ENCODE measurements around the gene BPIFA1. TPM values are rescaled to one million over a fixed set of nuclear protein-coding genes. Genes with fewer than 3 reads are reported as not detected.

The BPIFA1 gene
- polyA plus RNA-seq, 3 donors = not detected

DNA sequence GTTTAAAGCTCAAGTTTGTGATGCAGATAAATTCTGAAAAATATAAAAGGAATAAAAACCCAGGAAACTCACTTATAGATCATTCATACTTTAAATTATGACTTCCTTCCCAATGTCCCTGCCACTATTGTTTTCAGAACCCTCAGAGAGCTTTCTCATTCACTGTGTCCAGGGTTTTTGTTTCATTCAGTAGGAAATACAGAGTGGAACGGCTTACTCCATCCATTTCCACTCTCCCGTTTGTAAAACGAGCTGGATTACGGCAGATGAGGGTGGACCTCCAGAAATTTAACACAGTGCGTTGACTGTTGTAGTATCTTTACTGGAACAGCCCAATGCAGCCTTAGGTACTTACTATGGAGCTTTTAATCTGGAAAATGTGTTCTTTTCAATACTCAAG is 23.6 kb downstream of the BPIFA1 start:
- H3K27ac Mint-ChIP-seq = no peak overlapping the region
- Histone ChIP-seq H3K27ac (ENCODE audit: low read depth in 1 of 2, low read length in 2 of 2) (no peak overlapping the region), H3K79me2 (ENCODE audit: insufficient read depth, low read length) (no peaks in the 10 kb centered on the region), H3K9me3 (replicated peaks in 1 of 2; ENCODE audit: control insufficient read depth in 1 of 2, insufficient read depth in 1 of 2, low read length in 2 of 2) (peaks cover 8 to 12% of the 10 kb centered on the region in 2 donors), H3K9ac (ENCODE audit: insufficient read depth, low read length, poor library complexity, severe bottlenecking) (no peak overlapping the region), H3K4me3 (replicated peaks in 1 of 3; ENCODE audit: low read depth in 2 of 3, low read length in 3 of 3) (no peak overlapping the region), H4K20me1 (ENCODE audit: insufficient read depth, low read length) (no peaks in the 10 kb centered on the region), H3K4me1 (ENCODE audit: control insufficient read depth in 1 of 2, insufficient read depth in 2 of 2, low read length in 2 of 2) (peaks cover 44 to 50% of the 10 kb centered on the region in 2 donors), H3K27me3 (ENCODE audit: control insufficient read depth in 2 of 2, insufficient read depth in 2 of 2, low read length in 2 of 2) (no peaks in the 10 kb centered on the region), H2AFZ (ENCODE audit: insufficient read depth, low read depth, low read length, poor library complexity, severe bottlenecking) (no peak overlapping the region), H3K4me2 (replicated peaks; ENCODE audit: extremely low read depth, low read length, poor library complexity, severe bottlenecking) (peak overlapping the region; percentile 16), H3K36me3 (replicated peaks in 1 of 2; ENCODE audit: control insufficient read depth in 1 of 2, insufficient read depth in 2 of 2, low read length in 2 of 2) (no peaks in the 10 kb centered on the region)
- H3K36me3 Mint-ChIP-seq = no peaks in the 10 kb centered on the region
- DNase-seq = no peak
- intact Hi-C loops (cut with micrococcal nuclease) = no loop called here
- peaks cover 53% of the 10 kb centered on the region for H3K4me1 Mint-ChIP-seq
- 40% methylated on average over 1 of the region's 5 CpGs for WGBS (ENCODE audit: insufficient coverage)
- H3K27me3 Mint-ChIP-seq (ENCODE audit: low read depth in 3 of 3) = peaks cover 0 to 2% (median 0%) of the 10 kb centered on the region in 3 donors
- peaks cover 3 to 16% (median 13%) of the 10 kb centered on the region in 7 donors for H3K9me3 Mint-ChIP-seq
- no peak overlapping the region for H3K4me3 Mint-ChIP-seq
- TF ChIP-seq, protein P1, sequence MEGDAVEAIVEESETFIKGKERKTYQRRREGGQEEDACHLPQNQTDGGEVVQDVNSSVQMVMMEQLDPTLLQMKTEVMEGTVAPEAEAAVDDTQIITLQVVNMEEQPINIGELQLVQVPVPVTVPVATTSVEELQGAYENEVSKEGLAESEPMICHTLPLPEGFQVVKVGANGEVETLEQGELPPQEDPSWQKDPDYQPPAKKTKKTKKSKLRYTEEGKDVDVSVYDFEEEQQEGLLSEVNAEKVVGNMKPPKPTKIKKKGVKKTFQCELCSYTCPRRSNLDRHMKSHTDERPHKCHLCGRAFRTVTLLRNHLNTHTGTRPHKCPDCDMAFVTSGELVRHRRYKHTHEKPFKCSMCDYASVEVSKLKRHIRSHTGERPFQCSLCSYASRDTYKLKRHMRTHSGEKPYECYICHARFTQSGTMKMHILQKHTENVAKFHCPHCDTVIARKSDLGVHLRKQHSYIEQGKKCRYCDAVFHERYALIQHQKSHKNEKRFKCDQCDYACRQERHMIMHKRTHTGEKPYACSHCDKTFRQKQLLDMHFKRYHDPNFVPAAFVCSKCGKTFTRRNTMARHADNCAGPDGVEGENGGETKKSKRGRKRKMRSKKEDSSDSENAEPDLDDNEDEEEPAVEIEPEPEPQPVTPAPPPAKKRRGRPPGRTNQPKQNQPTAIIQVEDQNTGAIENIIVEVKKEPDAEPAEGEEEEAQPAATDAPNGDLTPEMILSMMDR (IDR thresholded peaks at IDR 0.05) = no peak

DNA sequence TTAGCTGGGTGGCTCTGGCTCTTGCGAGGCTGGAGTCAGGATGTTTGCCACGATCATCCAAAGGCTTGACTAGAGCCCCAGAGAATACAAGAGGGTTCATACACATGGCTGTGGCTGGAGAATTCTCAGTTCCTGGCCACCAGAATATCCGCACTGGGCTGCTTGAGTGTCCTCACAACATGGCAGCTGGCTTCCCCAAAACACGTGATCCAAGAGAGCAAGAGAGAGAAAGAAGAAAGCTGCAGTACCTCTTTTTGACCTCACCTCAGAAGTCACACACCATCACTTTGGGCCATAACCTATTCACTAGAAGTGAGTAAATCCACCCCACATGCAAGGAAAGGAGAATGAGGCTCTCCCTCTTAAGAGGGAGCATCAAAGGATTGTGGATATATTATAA is 25.7 kb downstream of the BPIFA1 start:
- H3K4me3 ChIP-seq (replicated peaks in 1 of 3; ENCODE audit: low read depth in 2 of 3, low read length in 3 of 3) = peak overlapping the region in 1 of 3 experiments; percentile 32
- no peaks in the 10 kb centered on the region for H4K20me1 ChIP-seq (ENCODE audit: insufficient read depth, low read length)
- Mint-ChIP-seq H3K36me3 (no peaks in the 10 kb centered on the region), H3K4me1 (peaks cover 49% of the 10 kb centered on the region), H3K9me3 (peaks cover 4 to 19% (median 12%) of the 10 kb centered on the region in 7 donors), H3K4me3 (no peak overlapping the region), H3K27ac (peak overlapping the region; percentile 61 to 97 (median 93)), H3K27me3 (ENCODE audit: low read depth in 3 of 3) (no peaks in the 10 kb centered on the region)
- H3K4me1 ChIP-seq (ENCODE audit: control insufficient read depth in 1 of 2, insufficient read depth in 2 of 2, low read length in 2 of 2) = peaks cover 44 to 50% of the 10 kb centered on the region in 2 donors
- intact Hi-C loops (cut with micrococcal nuclease) = no loop called here
- H2AFZ ChIP-seq (ENCODE audit: insufficient read depth, low read depth, low read length, poor library complexity, severe bottlenecking) = peak overlapping the region; percentile 68
- no peaks in the 10 kb centered on the region for H3K27me3 ChIP-seq (ENCODE audit: control insufficient read depth in 2 of 2, insufficient read depth in 2 of 2, low read length in 2 of 2)
- DNase-seq = peak; percentile 7 to 69 (median 18)
- WGBS (ENCODE audit: insufficient coverage) = 91% methylated on average over 3 of the region's 4 CpGs
- H3K79me2 ChIP-seq (ENCODE audit: insufficient read depth, low read length) = no peaks in the 10 kb centered on the region
- peak overlapping the region; percentile 66 to 74 for H3K27ac ChIP-seq (ENCODE audit: low read depth in 1 of 2, low read length in 2 of 2)
- no peaks in the 10 kb centered on the region for H3K36me3 ChIP-seq (replicated peaks in 1 of 2; ENCODE audit: control insufficient read depth in 1 of 2, insufficient read depth in 2 of 2, low read length in 2 of 2)
- H3K4me2 ChIP-seq (replicated peaks; ENCODE audit: extremely low read depth, low read length, poor library complexity, severe bottlenecking) = peak overlapping the region; percentile 59
- H3K9me3 ChIP-seq (replicated peaks in 1 of 2; ENCODE audit: control insufficient read depth in 1 of 2, insufficient read depth in 1 of 2, low read length in 2 of 2) = peaks cover 8 to 12% of the 10 kb centered on the region in 2 donors
- no peak overlapping the region for H3K9ac ChIP-seq (ENCODE audit: insufficient read depth, low read length, poor library complexity, severe bottlenecking)
- TF ChIP-seq, protein P1 (IDR thresholded peaks at IDR 0.05) = no peak

Measured in CD14-positive monocyte (primary cell).